Measurements from ENCODE around the gene ZC3H7A. TPM values are rescaled to one million over a fixed set of nuclear protein-coding genes. Genes with fewer than 3 reads are reported as not detected.
"Not testable (repeated sequence)": the region's sequence is repeated elsewhere in the genome, so short reads cannot be mapped to it uniquely, and the experiment has no call there.

Gene ZC3H7A
- total RNA-seq, 1 experiment from 2014 or later: 54.9 TPM

DNA sequence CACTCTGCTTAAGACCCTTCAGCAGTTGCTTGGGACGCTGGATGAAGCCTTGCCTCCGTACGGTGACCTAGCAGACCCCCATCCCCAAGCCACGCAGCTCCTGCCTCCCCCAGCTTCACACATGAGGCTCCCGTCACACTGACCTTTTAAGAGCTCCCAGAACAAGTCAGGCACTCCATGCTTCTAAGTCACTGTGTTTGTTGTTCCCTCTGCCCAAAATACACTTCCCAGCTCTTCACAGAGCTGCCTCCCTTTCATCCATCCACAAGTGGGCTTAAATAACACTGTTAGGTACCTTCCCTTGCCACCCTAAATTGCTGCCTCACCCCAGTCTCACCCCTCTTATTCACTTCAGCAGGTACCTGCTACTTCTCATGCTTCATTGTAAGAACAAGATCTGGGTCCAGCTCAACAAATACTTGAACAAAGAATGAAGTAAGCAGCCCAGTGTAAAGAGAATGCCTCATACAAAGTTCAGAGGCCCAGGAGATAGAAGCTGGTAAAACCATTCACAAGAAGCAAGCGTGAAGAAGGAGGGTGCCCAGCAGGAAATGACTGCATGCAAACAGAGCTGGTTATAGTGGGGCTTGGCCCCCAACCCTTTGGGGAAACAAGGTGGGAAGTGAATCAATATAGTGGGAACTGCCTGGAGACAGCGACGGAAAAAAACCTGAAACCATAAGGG lies 5.8 kb downstream of the ZC3H7A start:
- Histone ChIP-seq H3K79me2 (ENCODE audit: low read length) (peaks cover 100% of the 10 kb centered on the region), H3K4me2 (ENCODE audit: low read depth, low read length, poor library complexity, severe bottlenecking) (no peak overlapping the region), H4K20me1 (ENCODE audit: insufficient read depth, low read depth, low read length) (peaks cover 21% of the 10 kb centered on the region), H3K9me3 (ENCODE audit: low read length) (no peaks in the 10 kb centered on the region), H3K9me2 (replicated peaks; ENCODE audit: insufficient read depth, low read length) (no peaks in the 10 kb centered on the region), H3K27me3 (ENCODE audit: low read length) (no peaks in the 10 kb centered on the region), H3K36me3 (ENCODE audit: insufficient read depth, low read length) (peaks cover 10% of the 10 kb centered on the region; the same call in 1 of the 2 replicates), H3K4me1 (ENCODE audit: low read length) (peaks cover 52% of the 10 kb centered on the region), H3K27ac (ENCODE audit: low read length) (no peak overlapping the region), H2AFZ (ENCODE audit: low read length) (no peak overlapping the region), H3K9ac (ENCODE audit: low read length) (no peak overlapping the region), H3K4me3 (ENCODE audit: low read length) (no peak overlapping the region)
- DNase-seq: no peak

DNA sequence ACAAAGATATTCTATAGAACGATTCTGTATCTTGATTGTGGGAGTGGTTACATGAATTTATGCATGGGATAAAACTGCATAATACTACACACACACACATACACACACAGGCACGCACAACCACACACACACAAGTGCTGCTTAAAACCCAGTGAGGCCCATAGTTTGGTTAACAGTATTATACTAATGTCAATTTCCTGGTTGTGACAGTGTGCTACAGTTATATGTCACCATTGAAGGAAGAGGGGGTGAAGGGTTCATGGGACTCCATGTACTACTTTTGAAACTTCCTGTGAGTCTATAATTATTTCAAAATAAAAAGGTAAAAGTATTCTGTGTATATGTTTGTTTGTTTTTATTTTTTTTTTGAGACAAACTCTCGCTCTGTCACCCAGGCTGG lies 8.1 kb downstream of the ZC3H7A start:
- H3K9me3 ChIP-seq (ENCODE audit: low read length): no peaks in the 10 kb centered on the region
- no peaks in the 10 kb centered on the region for H3K9me2 ChIP-seq (replicated peaks; ENCODE audit: insufficient read depth, low read length)
- peaks cover 97% of the 10 kb centered on the region for H3K79me2 ChIP-seq (ENCODE audit: low read length)
- no peak overlapping the region for H3K4me3 ChIP-seq (ENCODE audit: low read length)
- DNase-seq: no peak
- no peak overlapping the region for H3K4me2 ChIP-seq (ENCODE audit: low read depth, low read length, poor library complexity, severe bottlenecking)
- no peak overlapping the region for H3K27ac ChIP-seq (ENCODE audit: low read length)
- no peaks in the 10 kb centered on the region for H3K27me3 ChIP-seq (ENCODE audit: low read length)
- H3K4me1 ChIP-seq (ENCODE audit: low read length): peaks cover 37% of the 10 kb centered on the region
- no peak overlapping the region for H2AFZ ChIP-seq (ENCODE audit: low read length)
- H3K9ac ChIP-seq (ENCODE audit: low read length): no peak overlapping the region
- peaks cover 16% of the 10 kb centered on the region for H4K20me1 ChIP-seq (ENCODE audit: insufficient read depth, low read depth, low read length)
- H3K36me3 ChIP-seq (ENCODE audit: insufficient read depth, low read length): peaks cover 6% of the 10 kb centered on the region; the same call in 1 of the 2 replicates

GRCh38 chr16:11784980-11785599 lies 12.0 kb downstream of the ZC3H7A start:
- Histone ChIP-seq H3K4me1 (ENCODE audit: low read length) (peaks cover 47% of the 10 kb centered on the region), H3K79me2 (ENCODE audit: low read length) (peaks cover 95% of the 10 kb centered on the region)
- not testable (repeated sequence) for H3K9me2 ChIP-seq (replicated peaks; ENCODE audit: insufficient read depth, low read length); H3K9ac ChIP-seq (ENCODE audit: low read length); H3K4me2 ChIP-seq (ENCODE audit: low read depth, low read length, poor library complexity, severe bottlenecking); H3K36me3 ChIP-seq (ENCODE audit: insufficient read depth, low read length); H3K27ac ChIP-seq (ENCODE audit: low read length); H4K20me1 ChIP-seq (ENCODE audit: insufficient read depth, low read depth, low read length); H2AFZ ChIP-seq (ENCODE audit: low read length); H3K9me3 ChIP-seq (ENCODE audit: low read length); H3K4me3 ChIP-seq (ENCODE audit: low read length); DNase-seq; H3K27me3 ChIP-seq (ENCODE audit: low read length)

DNA sequence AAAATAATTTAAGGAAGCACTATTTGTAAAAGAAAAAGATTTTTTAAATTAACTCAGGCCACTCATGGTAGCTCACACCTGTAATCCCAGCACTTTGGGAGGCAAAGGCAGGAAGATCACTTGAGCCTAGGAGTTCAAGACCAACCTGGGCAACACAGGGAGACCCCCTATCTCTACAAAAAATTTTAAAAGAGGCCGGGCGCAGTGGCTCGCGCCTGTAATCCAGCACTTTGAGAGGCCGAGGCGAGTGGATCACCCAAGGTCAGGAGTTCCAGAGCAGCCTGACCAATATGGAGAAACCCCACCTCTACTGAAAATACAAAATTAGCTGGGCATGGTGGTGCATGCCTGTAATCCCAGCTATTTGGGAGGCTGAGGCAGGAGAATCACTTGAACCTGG lies 12.7 kb downstream of the ZC3H7A start:
- not testable (repeated sequence) for H3K36me3 ChIP-seq (ENCODE audit: insufficient read depth, low read length); H3K9me2 ChIP-seq (replicated peaks; ENCODE audit: insufficient read depth, low read length); H3K27me3 ChIP-seq (ENCODE audit: low read length); H3K4me2 ChIP-seq (ENCODE audit: low read depth, low read length, poor library complexity, severe bottlenecking); H3K9ac ChIP-seq (ENCODE audit: low read length); H3K4me3 ChIP-seq (ENCODE audit: low read length); H2AFZ ChIP-seq (ENCODE audit: low read length); H3K9me3 ChIP-seq (ENCODE audit: low read length); DNase-seq; H4K20me1 ChIP-seq (ENCODE audit: insufficient read depth, low read depth, low read length)
- H3K79me2 ChIP-seq (ENCODE audit: low read length): peaks cover 91% of the 10 kb centered on the region
- H3K27ac ChIP-seq (ENCODE audit: low read length): peak overlapping the region; percentile 83; the same call in 1 of the 2 replicates
- H3K4me1 ChIP-seq (ENCODE audit: low read length): peaks cover 47% of the 10 kb centered on the region

- H3K36me3 ChIP-seq (ENCODE audit: insufficient read depth, low read length): peaks cover 8% of the 10 kb centered on the region; the same call in 1 of the 2 replicates
- H3K27me3 ChIP-seq (ENCODE audit: low read length): no peaks in the 10 kb centered on the region
- H3K27ac ChIP-seq (ENCODE audit: low read length): peak overlapping the region; percentile 83
- no peaks in the 10 kb centered on the region for H4K20me1 ChIP-seq (ENCODE audit: insufficient read depth, low read depth, low read length)
- H3K79me2 ChIP-seq (ENCODE audit: low read length): peaks cover 91% of the 10 kb centered on the region
- no peak for DNase-seq
- H3K4me3 ChIP-seq (ENCODE audit: low read length): peak overlapping the region; percentile 15; the same call in 1 of the 2 replicates
- no peaks in the 10 kb centered on the region for H3K9me2 ChIP-seq (replicated peaks; ENCODE audit: insufficient read depth, low read length)
- peak overlapping the region; percentile 52 for H3K4me2 ChIP-seq (ENCODE audit: low read depth, low read length, poor library complexity, severe bottlenecking)
- H3K9ac ChIP-seq (ENCODE audit: low read length): peak overlapping the region; percentile 20; the same call in 1 of the 2 replicates
- H3K4me1 ChIP-seq (ENCODE audit: low read length): peaks cover 47% of the 10 kb centered on the region
- H2AFZ ChIP-seq (ENCODE audit: low read length): no peak overlapping the region
- no peaks in the 10 kb centered on the region for H3K9me3 ChIP-seq (ENCODE audit: low read length)
These were observed 13.1 kb downstream of the ZC3H7A start for GRCh38 chr16:11784038-11784369.

DNA sequence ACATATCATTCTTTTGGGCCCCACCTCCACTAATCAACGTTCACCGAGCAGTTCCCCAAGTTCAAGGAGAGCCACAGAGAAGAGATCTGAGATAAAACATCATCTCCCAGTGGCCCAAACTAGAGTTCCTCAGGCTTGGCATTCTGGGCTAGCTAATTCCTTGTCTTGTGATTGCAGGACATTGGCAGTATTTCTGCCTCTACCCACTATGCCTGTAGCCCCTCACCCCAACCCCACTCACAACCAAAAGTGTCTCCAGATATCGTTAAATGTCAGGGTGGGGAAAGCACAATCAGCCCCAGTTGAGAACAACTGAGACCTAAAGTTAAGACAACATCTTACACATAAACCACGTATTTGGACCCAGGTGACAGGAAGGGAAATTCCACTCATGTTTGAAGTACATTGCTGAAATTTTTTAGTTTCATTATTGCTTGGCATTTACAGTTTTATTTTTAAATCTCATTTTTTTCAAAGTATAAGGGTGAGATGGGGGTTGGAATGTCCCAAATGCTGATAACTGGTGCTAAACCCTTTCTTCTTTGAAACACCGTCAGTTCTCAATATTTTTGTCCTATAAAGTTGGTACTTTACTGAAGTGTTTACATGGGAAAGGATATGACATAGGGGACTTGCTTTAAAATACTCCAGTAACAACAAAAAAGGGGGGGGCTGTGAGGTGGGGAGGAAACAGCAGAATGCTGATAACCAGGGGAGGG lies 13.6 kb downstream of the ZC3H7A start:
- peaks cover 88% of the 10 kb centered on the region for H3K79me2 ChIP-seq (ENCODE audit: low read length)
- H3K4me2 ChIP-seq (ENCODE audit: low read depth, low read length, poor library complexity, severe bottlenecking): peak overlapping the region; percentile 52
- peak overlapping the region; percentile 83 for H3K27ac ChIP-seq (ENCODE audit: low read length)
- peaks cover 8% of the 10 kb centered on the region; the same call in 1 of the 2 replicates for H3K36me3 ChIP-seq (ENCODE audit: insufficient read depth, low read length)
- H2AFZ ChIP-seq (ENCODE audit: low read length): no peak overlapping the region
- H3K9ac ChIP-seq (ENCODE audit: low read length): peak overlapping the region; percentile 20
- H3K27me3 ChIP-seq (ENCODE audit: low read length): no peaks in the 10 kb centered on the region
- no peaks in the 10 kb centered on the region for H3K9me2 ChIP-seq (replicated peaks; ENCODE audit: insufficient read depth, low read length)
- H3K9me3 ChIP-seq (ENCODE audit: low read length): no peaks in the 10 kb centered on the region
- peak; percentile 46 for DNase-seq
- H3K4me1 ChIP-seq (ENCODE audit: low read length): peaks cover 47% of the 10 kb centered on the region
- H3K4me3 ChIP-seq (ENCODE audit: low read length): peak overlapping the region; percentile 15; the same call in 1 of the 2 replicates
- H4K20me1 ChIP-seq (ENCODE audit: insufficient read depth, low read depth, low read length): no peaks in the 10 kb centered on the region

DNA sequence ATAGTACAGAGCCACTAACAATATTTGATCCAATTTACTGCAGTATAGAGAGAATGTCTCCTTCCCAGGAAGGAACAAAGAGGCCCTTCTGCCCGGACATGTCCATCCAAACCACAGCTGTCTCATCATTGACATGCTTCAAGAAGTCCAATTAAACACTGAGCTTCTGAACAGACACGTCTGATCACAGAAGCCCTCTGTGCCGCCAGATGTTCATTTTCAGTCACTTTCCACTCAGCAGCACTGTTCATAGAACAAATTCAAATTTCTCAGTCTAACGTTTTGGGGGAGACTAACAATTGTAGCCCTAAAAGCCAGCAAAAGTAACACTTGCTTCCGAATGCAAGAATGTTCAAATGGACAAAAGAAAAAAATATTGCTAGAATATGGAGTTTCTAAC lies 15.3 kb downstream of the ZC3H7A start:
- H3K4me1 ChIP-seq (ENCODE audit: low read length): peaks cover 43% of the 10 kb centered on the region

More for the DNA sequence above, 15.3 kb downstream of the ZC3H7A start:
- Histone ChIP-seq H2AFZ (ENCODE audit: low read length) (no peak overlapping the region), H3K36me3 (ENCODE audit: insufficient read depth, low read length) (peaks cover 12% of the 10 kb centered on the region; the same call in 1 of the 2 replicates), H3K4me3 (ENCODE audit: low read length) (peak overlapping the region; percentile 7; the same call in 1 of the 2 replicates), H3K27me3 (ENCODE audit: low read length) (no peaks in the 10 kb centered on the region), H4K20me1 (ENCODE audit: insufficient read depth, low read depth, low read length) (no peaks in the 10 kb centered on the region), H3K9me3 (ENCODE audit: low read length) (no peaks in the 10 kb centered on the region), H3K9ac (ENCODE audit: low read length) (peak overlapping the region; percentile 29), H3K9me2 (replicated peaks; ENCODE audit: insufficient read depth, low read length) (no peaks in the 10 kb centered on the region), H3K27ac (ENCODE audit: low read length) (peak overlapping the region; percentile 83), H3K4me2 (ENCODE audit: low read depth, low read length, poor library complexity, severe bottlenecking) (peak overlapping the region; percentile 52), H3K79me2 (ENCODE audit: low read length) (peaks cover 74% of the 10 kb centered on the region)
- DNase-seq: no peak

Data from Karpas-422 (cell line).